ENCODE results near the gene MPND.

MPND gene

DNA sequence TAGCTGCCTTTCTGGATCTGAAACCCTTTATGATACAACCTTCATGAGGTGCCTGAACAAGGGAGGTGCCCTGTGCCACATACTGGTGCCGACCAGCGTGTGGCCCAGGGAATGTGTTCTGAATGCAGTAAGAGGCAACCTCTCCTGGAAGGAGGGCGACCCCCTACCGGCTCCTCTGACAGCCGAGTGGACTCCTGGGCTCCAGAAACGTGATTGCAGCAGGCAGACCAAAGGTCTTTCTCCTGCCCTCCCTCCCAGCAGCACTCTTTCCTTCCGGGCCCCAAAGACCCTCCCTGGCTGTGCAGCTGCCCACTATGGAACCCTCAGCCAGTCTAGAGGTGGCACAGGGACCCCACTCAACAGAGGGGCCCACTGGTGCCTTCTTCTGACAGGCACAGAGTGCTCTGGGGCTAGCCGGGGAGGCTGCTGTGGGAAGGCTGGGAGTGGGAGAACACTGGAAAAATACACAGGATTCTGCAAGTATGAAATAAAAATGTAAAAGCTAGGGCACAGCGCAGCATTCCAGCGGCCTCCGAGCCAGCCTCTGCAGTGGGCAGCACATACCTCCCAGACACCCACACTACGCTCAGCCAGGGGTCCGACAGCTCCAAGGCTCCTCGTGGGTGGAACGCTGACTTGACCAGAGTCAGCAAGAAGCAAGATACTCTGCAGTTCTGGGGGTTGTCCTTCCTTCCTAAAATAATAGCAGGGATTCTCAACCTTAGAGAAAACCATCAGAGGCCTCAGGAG lies 42.1 kb downstream of the MPND start:
- no peak for DNase-seq

DNA sequence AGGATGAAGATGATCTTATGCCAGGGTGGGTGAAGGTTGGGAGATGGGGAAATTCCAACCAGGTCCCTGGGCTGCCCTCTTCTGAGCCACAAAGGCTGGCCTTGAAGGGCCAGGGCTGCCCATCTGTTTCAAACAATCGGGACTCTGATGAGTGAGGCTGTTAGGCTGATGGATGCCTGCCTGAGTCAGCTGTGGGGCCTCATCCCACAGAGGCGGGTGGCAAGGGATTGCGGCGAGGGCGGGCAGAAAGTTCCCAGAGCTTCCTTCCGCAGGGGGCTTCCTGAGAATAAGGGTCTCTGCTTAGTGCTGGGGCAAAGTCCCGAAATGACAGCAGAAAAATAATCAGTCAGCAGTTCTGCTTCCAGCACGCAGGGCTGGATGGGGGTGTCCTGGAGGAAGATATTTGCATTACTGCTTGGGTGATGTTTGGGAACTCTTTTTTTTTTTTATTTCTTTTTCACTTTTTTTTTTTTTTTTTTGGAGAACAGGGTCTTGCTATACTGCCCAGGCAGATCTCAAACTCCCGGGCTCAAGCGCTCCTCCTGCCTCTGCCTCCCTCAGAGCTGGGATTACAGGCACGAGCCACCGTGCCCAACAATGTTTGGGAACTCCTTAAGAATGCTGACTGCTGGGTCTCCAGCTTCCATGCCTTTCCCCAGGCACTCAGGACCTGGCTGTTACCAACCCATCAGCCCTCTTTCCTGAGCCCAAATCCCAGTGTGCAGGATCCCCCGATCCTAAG lies 42.9 kb downstream of the MPND start:
- DNase-seq, result no peak

- no peak for DNase-seq
Measured at GRCh38 chr19:4388337-4389063, 45.1 kb downstream of the MPND start.

GRCh38 chr19:4389064-4389375 lies 45.7 kb downstream of the MPND start:
- DNase-seq, result no peak

GRCh38 chr19:4389511-4390016 lies 46.2 kb downstream of the MPND start:
- DNase-seq, result no peak

- no peak for DNase-seq
Measured at GRCh38 chr19:4390017-4390566, 46.7 kb downstream of the MPND start.

DNA sequence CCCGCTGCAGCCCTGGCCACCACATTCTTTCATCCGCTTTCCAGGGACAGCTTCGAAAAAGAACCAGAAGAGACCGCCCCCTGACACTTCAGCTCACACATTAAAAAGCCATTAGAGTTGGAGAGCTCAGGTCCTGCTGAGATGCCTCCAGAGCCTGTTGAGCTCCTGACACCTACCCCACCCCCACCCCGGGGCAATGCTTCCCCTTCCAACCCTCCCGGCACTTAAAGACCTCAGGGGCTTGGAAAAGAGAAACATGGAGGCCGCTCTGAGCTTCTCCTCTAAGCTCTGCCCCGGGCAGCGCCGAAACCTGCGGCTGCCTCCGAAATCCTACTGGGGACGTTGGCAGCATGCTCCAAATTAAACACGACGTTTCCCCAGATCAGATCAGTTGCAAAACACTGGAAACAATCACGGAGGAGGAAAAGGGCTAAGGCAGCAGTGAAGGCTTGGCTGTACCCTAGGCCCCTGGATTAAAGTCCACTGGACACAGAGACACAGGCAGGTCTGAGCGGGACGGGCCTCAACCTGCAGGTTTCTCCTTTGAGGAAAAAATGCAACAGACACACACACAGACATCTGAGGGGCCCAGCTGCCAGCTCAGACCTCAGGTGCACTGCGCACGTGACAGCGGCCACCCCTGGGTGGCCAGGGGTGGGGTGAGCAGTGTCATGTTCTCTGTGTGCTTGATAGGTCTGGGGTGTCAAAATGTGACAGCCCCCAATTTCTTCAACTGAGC lies 47.4 kb downstream of the MPND start:
- DNase-seq, result peak; percentile 84

DNA sequence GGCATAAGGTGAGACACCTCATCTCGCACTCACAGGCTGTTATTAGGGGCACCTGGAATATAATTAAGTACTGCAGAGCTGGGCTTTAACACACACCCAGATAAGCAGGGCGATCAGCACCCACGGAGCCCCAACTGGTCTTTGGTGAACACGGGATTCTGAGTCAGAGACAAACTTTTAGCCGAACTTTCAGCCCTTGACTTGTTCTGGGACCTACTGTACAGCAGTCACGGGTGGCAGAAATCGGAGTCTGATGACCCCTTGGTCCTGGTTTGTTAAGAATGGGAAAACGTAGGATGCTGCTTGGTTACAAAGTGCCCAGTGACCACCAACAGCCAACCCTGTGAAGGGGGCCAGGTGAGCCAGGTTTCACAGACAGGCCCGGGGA lies 47.9 kb downstream of the MPND start:
- DNase-seq, result no peak

DNA sequence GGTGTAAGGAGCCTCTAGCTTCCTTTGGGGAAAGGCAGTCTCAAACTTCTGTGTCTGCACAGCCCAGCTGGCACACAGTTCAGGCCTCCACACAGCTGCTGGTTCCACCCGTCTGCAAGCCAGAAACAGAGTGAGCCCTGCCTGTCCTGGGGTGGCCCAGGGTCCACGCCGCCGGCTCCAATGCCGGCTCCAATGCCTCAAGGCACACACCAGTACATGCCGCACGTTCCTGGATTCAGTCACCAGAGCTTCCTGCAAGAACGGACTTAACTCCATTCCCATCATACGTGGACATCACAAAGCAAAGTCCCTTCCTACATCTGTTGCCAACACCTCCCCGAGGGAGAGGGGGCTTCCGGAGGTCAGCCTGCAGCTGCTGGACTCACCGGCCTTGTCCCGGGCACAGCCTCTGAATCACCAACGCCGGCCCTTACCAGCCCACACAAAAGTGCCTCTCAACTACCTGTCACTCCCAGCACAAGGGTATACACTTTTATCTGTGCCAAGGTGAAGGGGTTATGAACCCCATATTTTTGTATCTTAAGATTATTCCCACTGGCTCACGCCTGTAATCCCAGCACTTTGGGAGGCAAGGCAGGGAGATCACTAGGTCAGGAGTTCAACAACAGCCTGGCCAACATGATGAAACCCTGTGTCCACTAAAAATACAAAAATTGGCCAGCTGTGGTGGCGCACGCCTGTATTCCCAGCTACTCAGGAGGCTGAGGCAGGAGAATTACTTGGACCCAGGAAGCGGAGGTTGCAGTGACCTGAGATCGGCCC lies 48.5 kb downstream of the MPND start:
- peak; percentile 15 for DNase-seq

DNA sequence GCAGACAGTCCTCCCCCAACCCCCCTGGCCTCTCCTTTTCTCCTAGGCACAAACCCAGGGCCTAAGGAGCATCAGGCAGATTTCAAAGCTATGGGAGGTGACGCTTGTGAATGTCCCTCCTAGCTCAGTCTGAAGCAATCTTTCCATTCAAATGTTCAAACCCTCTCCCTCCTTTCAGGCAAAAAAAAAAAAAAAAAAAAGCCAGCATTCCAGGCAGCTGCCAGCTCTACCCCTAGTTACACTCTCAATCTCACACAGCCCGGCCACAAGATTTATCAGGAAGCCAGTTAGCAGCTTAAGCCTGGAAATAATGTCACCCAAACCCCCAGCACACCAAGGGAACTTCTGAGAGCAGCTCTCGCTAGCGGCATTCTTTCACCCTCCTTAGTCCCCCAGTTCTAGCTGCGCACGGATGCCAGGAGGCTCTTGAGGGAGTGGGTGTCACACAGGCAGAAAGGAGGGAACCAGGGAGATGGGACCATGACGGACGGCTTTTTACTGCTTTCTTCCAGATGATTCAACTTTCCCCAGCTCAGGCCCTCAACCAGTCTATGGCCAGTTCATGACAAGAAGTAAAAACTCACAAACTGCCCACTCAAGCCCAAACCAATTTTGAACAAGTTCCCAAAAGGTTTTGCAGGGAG lies 50.7 kb downstream of the MPND start:
- DNase-seq, result peak; percentile 17

GRCh38 chr19:4396949-4397783 lies 53.8 kb downstream of the MPND start:
- DNase-seq, result no peak

- DNase-seq, result peak; percentile 58
Measured at GRCh38 chr19:4399812-4400134, 56.4 kb downstream of the MPND start.

DNA sequence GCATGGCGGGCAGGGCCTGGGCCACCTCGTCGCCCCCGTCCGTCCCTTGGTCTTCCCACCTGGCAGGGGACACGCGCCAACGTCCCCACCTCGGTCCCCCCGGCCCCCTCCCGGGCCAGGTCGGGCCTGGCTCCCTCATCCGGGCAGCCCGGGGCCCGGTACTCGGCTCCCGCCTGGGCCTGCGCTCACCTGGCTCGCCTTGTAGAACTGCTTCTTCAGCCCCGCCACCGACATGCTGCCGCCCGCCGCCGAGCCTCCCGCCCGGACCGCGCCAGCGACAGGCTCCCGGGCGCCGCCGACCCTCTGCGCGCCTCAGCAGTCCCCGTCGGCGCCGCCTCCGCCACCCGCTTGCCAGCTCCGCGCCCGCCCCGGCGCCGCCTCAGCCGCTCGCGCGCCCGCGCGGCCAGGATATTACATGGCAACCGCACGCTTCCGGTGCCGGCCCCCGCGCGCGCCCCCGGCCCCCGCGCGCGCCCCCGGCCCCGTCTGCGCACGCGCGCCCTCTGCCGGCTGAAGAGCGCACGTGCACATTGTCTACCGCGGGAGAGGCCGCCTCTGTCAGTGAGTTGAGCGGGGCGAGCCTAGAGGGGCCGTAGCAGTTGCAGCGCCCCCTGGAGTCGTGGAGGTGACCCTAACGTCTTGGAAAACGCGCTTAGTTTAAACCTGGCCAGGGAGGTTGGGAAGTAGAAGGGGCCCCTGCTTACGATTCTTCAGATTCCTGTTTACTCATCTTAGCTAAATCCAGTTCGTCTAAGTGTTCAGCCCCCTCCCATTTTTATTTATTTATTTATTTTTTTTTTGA lies 57.0 kb downstream of the MPND start, which contains the start of gene SH3GL1:
TSS of gene SH3GL1 (minus strand) at position 413 of the 802 bp plus-strand sequence. CDS start at position 234, 179 bp downstream.
- DNase-seq, result peak; percentile 95

DNA sequence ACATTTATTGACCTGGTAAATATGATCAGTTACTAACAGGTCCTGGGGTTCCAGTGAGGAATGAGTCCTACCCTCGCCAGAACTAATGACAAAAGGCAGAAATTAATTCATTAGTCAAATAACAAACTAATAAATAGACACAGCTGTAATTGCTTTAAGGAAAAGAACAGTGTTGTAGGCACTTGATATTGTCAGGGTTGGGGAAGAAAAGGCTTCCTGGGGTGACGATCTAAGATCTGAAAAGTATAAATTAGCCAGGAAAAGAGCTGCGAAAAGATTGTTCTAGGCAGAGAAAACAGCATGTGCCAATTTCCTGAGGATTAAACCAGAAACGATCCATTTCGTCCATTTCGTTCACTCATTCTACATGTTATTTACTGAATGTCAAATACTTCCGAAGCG lies 58.4 kb downstream of the MPND start:
- DNase-seq, result no peak

DNA sequence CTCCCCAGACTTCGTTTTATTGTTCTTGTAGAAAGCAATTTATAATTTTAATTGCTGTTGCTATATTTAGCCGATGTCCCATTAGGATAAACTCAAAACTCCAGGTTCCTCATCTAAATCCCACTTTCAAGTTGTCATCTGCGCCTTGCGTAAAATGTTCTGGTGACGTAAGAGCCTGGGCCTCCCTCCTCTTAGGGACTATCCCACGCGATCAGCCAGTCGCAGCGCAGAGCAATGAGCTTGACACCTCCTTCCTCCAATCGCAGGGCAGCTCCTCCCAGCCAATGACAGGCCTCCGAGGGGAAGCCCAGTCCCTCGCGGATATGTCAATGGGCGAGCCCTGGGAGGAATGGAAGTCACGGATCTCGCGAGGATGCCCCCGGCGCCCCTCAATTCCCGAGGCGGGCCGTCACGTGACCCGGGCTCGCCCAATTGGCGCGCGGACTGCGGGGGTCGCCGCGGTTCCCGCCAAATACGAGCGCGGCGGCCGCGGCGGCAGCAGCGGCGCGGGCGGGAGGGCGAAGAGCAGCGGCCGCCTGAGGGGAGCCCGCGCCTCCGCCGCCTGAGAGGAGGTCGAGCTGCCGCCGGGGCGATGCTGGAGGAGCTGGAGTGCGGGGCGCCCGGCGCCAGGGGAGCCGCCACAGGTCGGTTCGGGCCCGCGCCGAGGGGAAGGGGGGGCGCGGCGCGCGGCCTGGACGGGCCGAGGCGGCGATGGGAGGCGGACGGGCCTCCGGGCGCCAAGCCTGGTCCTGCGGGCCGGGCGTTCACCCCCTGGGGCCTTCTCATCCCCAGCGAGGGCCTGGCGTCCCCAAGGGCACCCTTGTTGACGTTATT lies 59.0 kb downstream of the MPND start, which contains the start of gene CHAF1A:
TSS of gene CHAF1A (plus strand) at position 470 of the 834 bp plus-strand sequence. CDS start at position 593, 123 bp downstream.
- DNase-seq, result peak; percentile 100

- DNase-seq, result no peak
Measured at GRCh38 chr19:4403005-4403761, 59.8 kb downstream of the MPND start.

DNA sequence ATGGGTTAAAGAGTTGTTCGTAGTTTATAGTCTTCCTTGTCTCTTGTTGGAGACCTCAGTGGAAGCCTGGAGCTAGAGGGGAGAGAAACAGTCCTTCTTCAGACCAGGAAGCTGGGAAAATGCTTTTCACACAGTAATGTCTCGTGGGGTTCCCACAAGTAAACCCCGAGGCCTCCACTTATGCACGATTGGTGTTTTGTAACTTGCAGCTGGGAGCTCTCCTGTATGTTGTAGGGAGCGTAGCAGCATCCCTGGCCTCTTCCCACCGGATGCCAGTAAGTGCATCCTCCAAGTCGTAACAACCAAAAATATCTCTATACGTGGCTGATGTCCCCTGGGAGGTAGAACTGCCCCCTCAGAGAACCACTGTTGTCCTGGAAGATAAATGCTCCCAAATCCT lies 62.6 kb downstream of the MPND start:
- DNase-seq, result no peak

GRCh38 chr19:4406626-4407025 lies 63.3 kb downstream of the MPND start:
- DNase-seq, result no peak
